Endodermal cell (in vitro differentiated cells): ENCODE data around the gene EIF2AK3. TPM values are rescaled to one million over a fixed set of nuclear protein-coding genes. Genes with fewer than 3 reads are reported as not detected.

Experiments
- DNase-seq: peaks from one replicate; pipeline ENCODE4 v3.0.0-alpha.2; 2017
- H3K27ac ChIP-seq: 2 replicates; pipeline ENCODE4 v1.5.1; 2013; ENCODE audit warnings: mild to moderate bottlenecking, low read depth, low read length, moderate library complexity
- H3K27me3 ChIP-seq: 2 replicates; pipeline ENCODE4 v1.6.1; 2013; ENCODE audit warnings: mild to moderate bottlenecking, low read length, moderate library complexity; ENCODE audit not compliant: insufficient read depth, control insufficient read depth, poor library complexity, severe bottlenecking
- H3K36me3 ChIP-seq: 2 replicates; pipeline ENCODE4 v1.7.0; 2013; ENCODE audit warnings: mild to moderate bottlenecking, low read length, moderate library complexity; ENCODE audit not compliant: control insufficient read depth, insufficient read depth
- H3K4me1 ChIP-seq: one replicate; pipeline ENCODE4 v1.7.0; 2013; ENCODE audit warnings: low read length; ENCODE audit not compliant: control insufficient read depth, insufficient read depth
- H3K4me3 ChIP-seq: 2 replicates; pipeline ENCODE4 v1.5.1; 2013; ENCODE audit warnings: mild to moderate bottlenecking, low read length, moderate library complexity
- H3K9ac ChIP-seq: 2 replicates; pipeline ENCODE4 v1.6.1; 2013; ENCODE audit warnings: mild to moderate bottlenecking, low read length, moderate library complexity; ENCODE audit not compliant: poor library complexity, severe bottlenecking; ENCODE audit errors: extremely low read depth
- H3K9me3 ChIP-seq: 2 replicates; pipeline ENCODE4 v1.6.1; 2013; ENCODE audit warnings: mild to moderate bottlenecking, low read length, moderate library complexity; ENCODE audit not compliant: control insufficient read depth
- H3K27ac Mint-ChIP-seq: 2 replicates; pipeline ENCODE4 v1.8.0; 2020; ENCODE audit warnings: mixed read lengths
- H3K27me3 Mint-ChIP-seq: 2 replicates; pipeline ENCODE4 v1.8.0; 2021; ENCODE audit warnings: mild to moderate bottlenecking, mixed read lengths; ENCODE audit not compliant: insufficient read depth
- H3K36me3 Mint-ChIP-seq: 2 replicates; pipeline ENCODE4 v1.8.0; 2020; ENCODE audit warnings: low read depth, mixed read lengths
- H3K4me1 Mint-ChIP-seq: 2 replicates; pipeline ENCODE4 v1.8.0; 2020; ENCODE audit warnings: mixed read lengths
- H3K4me3 Mint-ChIP-seq: 2 replicates; pipeline ENCODE4 v1.8.0; 2020; ENCODE audit warnings: mild to moderate bottlenecking, moderate library complexity, mixed read lengths
- H3K9me3 Mint-ChIP-seq: 2 replicates; pipeline ENCODE4 v1.8.0; 2020; ENCODE audit warnings: mild to moderate bottlenecking, mixed read lengths
- CTCF ChIP-seq: fragments of 200-600 bp; sonication (generic); conservative IDR thresholded peaks from 2 replicates; pipeline ENCODE4 v1.5.0; 2021; ENCODE audit warnings: antibody characterized with exemption, mild to moderate bottlenecking
- WGBS, 2 experiments: methylation state at CpG; one replicate each; pipeline versions ENCODE4 v1.1.5 to v1.1.7; 2013; ENCODE audit warnings: missing lambda C conversion rate in 2 of 2, mixed read lengths in 1 of 2; ENCODE audit not compliant: insufficient coverage in 1 of 2, insufficient read length in 1 of 2; 5-methylcytosine and 5-hydroxymethylcytosine counted together
- total RNA-seq, 2 donors: library from RNA; stranded (reverse); fragmentation: NEBNext Ultra II Directional in 1 of 2; extraction: Animal tissue kit (Norgen Biotek cat#: 25700) in 1 of 2; gene quantifications; 2 replicates in 1 of 2; 3 replicates in 1 of 2; pipeline ENCODE4 v1.2.1, GENCODE V29; 2021

Gene EIF2AK3
- total RNA-seq, 2 donors from 2014 or later: 26.3 to 45.2 TPM

GRCh38 chr2:88568179-88568578 lies 59.1 kb downstream of the EIF2AK3 start:
- Histone ChIP-seq H3K4me3 (no peak overlapping the region), H3K9ac (no peak overlapping the region), H3K36me3 (peaks cover 45% of the 10 kb centered on the region), H3K27ac (no peak overlapping the region), H3K9me3 (no peaks in the 10 kb centered on the region), H3K27me3 (no peaks in the 10 kb centered on the region), H3K4me1 (no peaks in the 10 kb centered on the region)
- no peak for DNase-seq
- no peaks in the 10 kb centered on the region for H3K27me3 Mint-ChIP-seq
- H3K4me1 Mint-ChIP-seq: no peaks in the 10 kb centered on the region
- H3K36me3 Mint-ChIP-seq: peaks cover 30% of the 10 kb centered on the region
- no peak for TF ChIP-seq CTCF
- no peak overlapping the region for H3K27ac Mint-ChIP-seq
- no peak overlapping the region for H3K4me3 Mint-ChIP-seq
- whole genome bisulfite sequencing, 2 experiments: 87% methylated on average over 3 of the region's 3 CpGs; no CpG with 5 or more reads in 1 of the 2 experiments
- no peaks in the 10 kb centered on the region for H3K9me3 Mint-ChIP-seq

- peaks cover 45% of the 10 kb centered on the region for H3K36me3 ChIP-seq
- Mint-ChIP-seq H3K9me3 (no peaks in the 10 kb centered on the region), H3K27me3 (no peaks in the 10 kb centered on the region), H3K36me3 (peaks cover 32% of the 10 kb centered on the region), H3K4me1 (no peaks in the 10 kb centered on the region), H3K4me3 (no peak overlapping the region), H3K27ac (no peak overlapping the region)
- no peak overlapping the region for H3K9ac ChIP-seq
- no peaks in the 10 kb centered on the region for H3K4me1 ChIP-seq
- no peak for TF ChIP-seq CTCF
- no peak overlapping the region for H3K4me3 ChIP-seq
- no peaks in the 10 kb centered on the region for H3K27me3 ChIP-seq
- H3K27ac ChIP-seq: no peak overlapping the region
- WGBS, 2 experiments: 60 to 90% methylated on average over 1 to 2 of the region's 2 CpGs
- no peak for DNase-seq
- H3K9me3 ChIP-seq: no peaks in the 10 kb centered on the region
Observed at GRCh38 chr2:88564402-88564801, 62.9 kb downstream of the EIF2AK3 start.

- peaks cover 28% of the 10 kb centered on the region for H3K36me3 Mint-ChIP-seq
- H3K4me1 ChIP-seq: no peaks in the 10 kb centered on the region
- no peak overlapping the region for H3K4me3 ChIP-seq
- H3K4me3 Mint-ChIP-seq: no peak overlapping the region
- H3K27ac Mint-ChIP-seq: no peak overlapping the region
- no peak for TF ChIP-seq CTCF
- H3K27ac ChIP-seq: no peak overlapping the region
- no peaks in the 10 kb centered on the region for H3K27me3 ChIP-seq
- no peak overlapping the region for H3K9ac ChIP-seq
- DNase-seq: no peak
- no peaks in the 10 kb centered on the region for H3K4me1 Mint-ChIP-seq
- 85 to 100% methylated on average over 1 to 2 of the region's 2 CpGs for WGBS, 2 experiments
- H3K27me3 Mint-ChIP-seq: no peaks in the 10 kb centered on the region
- H3K36me3 ChIP-seq: peaks cover 38% of the 10 kb centered on the region
- no peaks in the 10 kb centered on the region for H3K9me3 ChIP-seq
- no peaks in the 10 kb centered on the region for H3K9me3 Mint-ChIP-seq
Observed at GRCh38 chr2:88563129-88563528, 64.1 kb downstream of the EIF2AK3 start.
